Cardiac ventricle fibroblast (primary cell): ENCODE results near the gene OOSP4A. TPM values are rescaled to one million over a fixed set of nuclear protein-coding genes. Genes with fewer than 3 reads are reported as not detected.

ENCODE experiments used
- total RNA-seq: library from RNA; depleted of rRNA; stranded (reverse); fragments of >200 nt; gene quantifications from 2 replicates; pipeline ENCODE4 v1.2.3, GENCODE V29; 2015

OOSP4A gene
- total RNA-seq, result not detected in 2 replicates

DNA sequence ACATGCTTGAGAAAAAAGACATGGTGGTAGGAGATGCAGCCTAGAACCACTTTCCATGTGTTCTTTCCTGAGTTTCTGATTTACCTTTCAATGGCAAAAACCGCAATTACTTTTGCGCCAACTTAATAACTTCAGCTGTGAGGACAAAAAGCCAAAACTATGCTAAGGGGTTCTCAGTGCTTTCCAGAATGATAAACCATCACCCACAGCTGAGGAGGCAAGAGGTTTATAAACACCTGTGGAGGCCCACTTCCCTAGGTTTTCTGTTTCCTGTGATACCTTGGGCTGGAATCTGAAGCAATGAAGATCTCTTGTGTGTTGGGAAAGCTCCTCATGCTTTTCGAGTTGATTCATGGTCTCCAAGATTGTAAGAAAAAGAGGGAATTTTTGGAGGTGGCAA, at the start of gene OOSP4A:
Gene OOSP4A (plus strand): TSS at position 301 of the 400 bp plus-strand sequence. CDS start 0 bp downstream, at position 301.

GRCh38 chr11:59938132-59938531, 25.7 kb upstream of the OOSP4A start, which contains the start of gene OOSP1:
Gene OOSP1, plus strand, starts transcription at chr11:59938432. Its CDS starts 23 bp downstream, at chr11:59938455.

GRCh38 chr11:60016881-60017280, 53.0 kb downstream of the OOSP4A start, which contains the start of gene OOSP4B:
Gene OOSP4B, plus strand, starts transcription at chr11:60017181.

Other genes starting within 250 kb of the OOSP4A start
- gene STX3, start 208.7 kb upstream of the OOSP4A start, total RNA-seq, result 8.7 and 10.9 TPM in 2 replicates
- gene MRPL16, start 153.3 kb upstream of the OOSP4A start, total RNA-seq, result 36.2 and 36.4 TPM in 2 replicates
- not detected in 2 replicates for gene CBLIF, start 118.5 kb upstream of the OOSP4A start, total RNA-seq
- 0.83 TPM in 1 of 2 replicates, not detected in the other for gene TCN1, start 97.5 kb upstream of the OOSP4A start, total RNA-seq
- gene OOSP3, start 85.3 kb upstream of the OOSP4A start, total RNA-seq, result not detected in 2 replicates
- gene OOSP1, start 25.6 kb upstream of the OOSP4A start, total RNA-seq, result not detected in 2 replicates
- not detected in 2 replicates for gene OOSP4B, start 53.1 kb downstream of the OOSP4A start, total RNA-seq
- not detected in 2 replicates for gene OOSP2, start 76.4 kb downstream of the OOSP4A start, total RNA-seq
- gene MS4A3, start 92.6 kb downstream of the OOSP4A start, total RNA-seq, result not detected in 2 replicates
- gene MS4A2, start 124.6 kb downstream of the OOSP4A start, total RNA-seq, result not detected in 2 replicates
- gene MS4A6A, start 219.1 kb downstream of the OOSP4A start, total RNA-seq, result not detected in 2 replicates